Testis (tissue), 3 donors: ENCODE results near the gene C12orf42. TPM values are rescaled to one million over a fixed set of nuclear protein-coding genes. Genes with fewer than 3 reads are reported as not detected.

Experiments used
- DNase-seq: peaks from one replicate; pipeline ENCODE4 v3.0.0-alpha.2; 2019
- H3K27ac ChIP-seq, 2 donors: fragments of 200-600 bp; sonication (generic); one replicate each; pipeline ENCODE4 v1.5.1; 2019
- H3K27me3 ChIP-seq: fragments of 200-600 bp; sonication (generic); one replicate; pipeline ENCODE4 v1.5.1; 2019
- H3K36me3 ChIP-seq: fragments of 200-600 bp; sonication (generic); one replicate; pipeline ENCODE4 v1.5.1; 2017; ENCODE audit warnings: low read depth; ENCODE audit errors: missing control alignments
- H3K4me1 ChIP-seq: fragments of 200-600 bp; sonication (generic); one replicate; pipeline ENCODE4 v1.5.1; 2019
- H3K4me3 ChIP-seq, 2 donors: fragments of 200-600 bp; sonication (generic); one replicate each; pipeline ENCODE4 v1.5.1; 2017 to 2019
- H3K9me3 ChIP-seq: fragments of 200-600 bp; sonication (generic); one replicate; pipeline ENCODE4 v1.5.1; 2017
- POLR2A ChIP-seq: fragments of 450-650 bp; IDR thresholded peaks from one replicate; pipeline ENCODE4 v1.6.1; 2017; ENCODE audit warnings: antibody characterized with exemption, mild to moderate bottlenecking, moderate library complexity
- WGBS, 2 donors: methylation state at CpG; one replicate each; pipeline ENCODE4 v1.1.5; 2018; 5-methylcytosine and 5-hydroxymethylcytosine counted together
- intact Hi-C: fragments of 100-400 bp; cut with DNase I; formaldehyde crosslinking; loops from one replicate; pipeline ENCODE4 v1.15.1; 2023; ENCODE audit warnings: low total_unique reads
- polyA plus RNA-seq: library from polyadenylated mRNA; stranded (reverse); fragments of 350-450 nt; fragmentation: Illumina TruSeq; extraction: RNeasy Lipid Tissue Mini Kit (QIAGEN cat#74804); gene quantifications from one replicate; pipeline ENCODE4 v1.2.3, GENCODE V29; 2014; ENCODE audit warnings: low read depth, low replicate concordance; ENCODE audit not compliant: insufficient read depth
- total RNA-seq, 2 donors: library from RNA; depleted of rRNA; stranded (reverse); fragments of >200 nt; gene quantifications; one replicate each; pipeline ENCODE4 v1.2.3, GENCODE V29; 2016
- TF ChIP-seq, protein P1 (sequence below), 3 experiments: fragments of 450-650 bp in 2 of 3; fragments of 200-600 bp in 1 of 3; sonication (generic) in 1 of 3; IDR thresholded peaks; one replicate each; pipeline ENCODE4 v1.5.1; 2016 to 2019; ENCODE audit warnings: antibody characterized with exemption in 3 of 3, mild to moderate bottlenecking in 2 of 3, moderate library complexity in 1 of 3

C12orf42 gene
- total and polyA plus RNA-seq, 3 donors from 2014 or later, result 22.5 to 57.9 (median 46.8) TPM

DNA sequence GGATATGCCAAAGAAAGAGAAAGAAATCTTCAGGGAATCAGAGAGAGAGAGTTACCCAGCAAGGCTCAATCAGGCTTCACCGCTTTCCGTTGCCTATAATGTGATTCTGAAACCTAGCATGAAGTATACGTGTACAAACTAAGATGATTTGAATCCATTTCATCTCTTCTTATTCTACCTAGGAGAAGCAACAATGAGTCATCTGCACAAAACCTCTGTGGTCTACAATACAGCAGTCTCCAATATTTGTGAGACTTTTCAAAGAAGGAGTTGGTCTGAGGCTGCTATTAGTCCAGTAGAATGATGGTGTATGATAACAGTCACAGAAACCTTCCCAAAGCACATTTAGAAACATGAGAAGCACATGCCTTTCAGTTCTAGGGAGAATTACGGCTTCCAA is 141.9 kb downstream of the C12orf42 start:
- TF ChIP-seq, protein P1, sequence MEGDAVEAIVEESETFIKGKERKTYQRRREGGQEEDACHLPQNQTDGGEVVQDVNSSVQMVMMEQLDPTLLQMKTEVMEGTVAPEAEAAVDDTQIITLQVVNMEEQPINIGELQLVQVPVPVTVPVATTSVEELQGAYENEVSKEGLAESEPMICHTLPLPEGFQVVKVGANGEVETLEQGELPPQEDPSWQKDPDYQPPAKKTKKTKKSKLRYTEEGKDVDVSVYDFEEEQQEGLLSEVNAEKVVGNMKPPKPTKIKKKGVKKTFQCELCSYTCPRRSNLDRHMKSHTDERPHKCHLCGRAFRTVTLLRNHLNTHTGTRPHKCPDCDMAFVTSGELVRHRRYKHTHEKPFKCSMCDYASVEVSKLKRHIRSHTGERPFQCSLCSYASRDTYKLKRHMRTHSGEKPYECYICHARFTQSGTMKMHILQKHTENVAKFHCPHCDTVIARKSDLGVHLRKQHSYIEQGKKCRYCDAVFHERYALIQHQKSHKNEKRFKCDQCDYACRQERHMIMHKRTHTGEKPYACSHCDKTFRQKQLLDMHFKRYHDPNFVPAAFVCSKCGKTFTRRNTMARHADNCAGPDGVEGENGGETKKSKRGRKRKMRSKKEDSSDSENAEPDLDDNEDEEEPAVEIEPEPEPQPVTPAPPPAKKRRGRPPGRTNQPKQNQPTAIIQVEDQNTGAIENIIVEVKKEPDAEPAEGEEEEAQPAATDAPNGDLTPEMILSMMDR (IDR thresholded peaks at IDR 0.05), result no peak
- TF ChIP-seq POLR2A, result no peak
- WGBS, 2 donors, result 85 to 89% methylated on average over 4 of the region's 4 CpGs
- no peak overlapping the region for H3K4me3 ChIP-seq
- H3K27ac ChIP-seq, result no peak overlapping the region
- intact Hi-C loops, result no loop called here
- no peaks in the 10 kb centered on the region for H3K36me3 ChIP-seq
- no peaks in the 10 kb centered on the region for H3K4me1 ChIP-seq
- no peaks in the 10 kb centered on the region for H3K27me3 ChIP-seq
- DNase-seq, result no peak
- H3K9me3 ChIP-seq, result no peaks in the 10 kb centered on the region

GRCh38 chr12:103350116-103350515 is 145.7 kb downstream of the C12orf42 start:
- no peak for DNase-seq
- WGBS, 2 donors, result 83 to 94% methylated on average over 5 of the region's 5 CpGs
- intact Hi-C loops, result no loop called here
- H3K36me3 ChIP-seq, result no peaks in the 10 kb centered on the region
- no peak overlapping the region for H3K27ac ChIP-seq
- no peaks in the 10 kb centered on the region for H3K4me1 ChIP-seq
- no peak overlapping the region for H3K4me3 ChIP-seq
- H3K9me3 ChIP-seq, result no peaks in the 10 kb centered on the region
- TF ChIP-seq, protein P1 (IDR thresholded peaks at IDR 0.05), result no peak
- TF ChIP-seq POLR2A, result no peak
- H3K27me3 ChIP-seq, result no peaks in the 10 kb centered on the region

GRCh38 chr12:103348935-103349334 is 146.8 kb downstream of the C12orf42 start:
- Histone ChIP-seq H3K27ac (no peak overlapping the region), H3K27me3 (no peaks in the 10 kb centered on the region), H3K4me1 (no peaks in the 10 kb centered on the region), H3K4me3 (no peak overlapping the region), H3K36me3 (no peaks in the 10 kb centered on the region), H3K9me3 (no peaks in the 10 kb centered on the region)
- intact Hi-C loops, result no loop called here
- 87% methylated on average over 1 of the region's 1 CpG for WGBS, 2 donors
- DNase-seq, result no peak
- TF ChIP-seq, protein P1 (IDR thresholded peaks at IDR 0.05), result no peak
- TF ChIP-seq POLR2A, result no peak

DNA sequence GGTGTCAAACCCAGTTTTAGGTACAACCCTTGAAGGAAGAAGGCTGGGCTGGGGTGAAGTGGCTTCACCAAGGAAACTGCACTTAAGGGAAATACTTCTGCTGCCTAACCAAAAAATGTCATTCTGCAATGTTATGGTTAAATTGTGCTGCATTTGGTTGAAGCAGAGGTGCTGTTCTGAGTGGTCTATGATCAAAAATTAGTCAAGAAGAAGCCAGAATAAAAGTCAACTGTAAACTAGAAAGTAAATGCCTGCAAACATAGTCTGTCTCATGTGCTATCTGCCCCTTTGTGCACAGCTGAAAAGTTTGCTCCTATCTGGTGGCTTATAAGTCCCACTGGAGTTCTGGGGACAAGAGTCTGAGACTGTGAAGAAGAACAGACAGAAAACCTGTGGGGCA is 158.8 kb downstream of the C12orf42 start:
- Histone ChIP-seq H3K4me3 (no peak overlapping the region), H3K27me3 (no peaks in the 10 kb centered on the region), H3K36me3 (no peaks in the 10 kb centered on the region), H3K9me3 (no peaks in the 10 kb centered on the region), H3K4me1 (no peaks in the 10 kb centered on the region), H3K27ac (no peak overlapping the region)
- DNase-seq, result no peak
- intact Hi-C loops, result no loop called here
- TF ChIP-seq, protein P1 (IDR thresholded peaks at IDR 0.05), result no peak
- TF ChIP-seq POLR2A, result no peak

- H3K9me3 ChIP-seq, result no peaks in the 10 kb centered on the region
- 69 to 79% methylated on average over 13 of the region's 13 CpGs for WGBS, 2 donors
- no peaks in the 10 kb centered on the region for H3K36me3 ChIP-seq
- no peaks in the 10 kb centered on the region for H3K4me1 ChIP-seq
- H3K4me3 ChIP-seq, result no peak overlapping the region
- H3K27ac ChIP-seq, result no peak overlapping the region
- no peak for DNase-seq
- intact Hi-C loops, result no loop called here
- H3K27me3 ChIP-seq, result no peaks in the 10 kb centered on the region
- no peak for TF ChIP-seq POLR2A
- TF ChIP-seq, protein P1 (IDR thresholded peaks at IDR 0.05), result no peak
These were observed 161.3 kb downstream of the C12orf42 start for GRCh38 chr12:103334466-103334865.
